ENCODE measurements around the gene SNRNP35.

SNRNP35 gene

DNA sequence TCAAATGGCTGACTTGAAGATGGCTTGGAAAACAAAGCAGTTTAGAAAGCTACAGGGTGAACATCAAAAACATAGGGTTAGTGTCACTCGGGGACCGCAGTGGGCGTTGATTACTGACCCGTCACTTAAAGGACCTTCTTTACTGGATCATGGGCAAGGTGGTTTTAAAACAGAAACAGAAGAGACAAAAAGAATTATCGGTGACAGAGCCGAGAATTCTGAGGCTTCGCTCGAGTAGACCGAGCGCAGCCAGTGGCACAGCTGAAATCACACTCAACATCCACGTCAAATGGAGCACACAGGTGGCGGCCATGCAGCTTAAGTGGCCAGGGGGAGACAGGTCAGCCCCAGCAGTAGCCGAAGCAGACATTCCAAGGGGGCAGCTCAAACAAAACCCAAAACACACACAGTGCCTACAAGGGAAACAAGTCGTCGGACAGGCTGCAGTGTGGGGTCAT is 17.3 kb downstream of the SNRNP35 start:
- Histone ChIP-seq H3K9me3 (replicated peaks; ENCODE audit: insufficient read depth, low read length) (no peaks in the 10 kb centered on the region), H3K36me3 (replicated peaks; ENCODE audit: insufficient read depth, low read length) (no peaks in the 10 kb centered on the region), H3K79me2 (ENCODE audit: low read length) (no peaks in the 10 kb centered on the region), H3K9ac (ENCODE audit: low read length) (no peak overlapping the region), H3K4me3 (ENCODE audit: low read length) (no peak overlapping the region), H4K20me1 (ENCODE audit: insufficient read depth, low read length) (no peaks in the 10 kb centered on the region), H3F3A (ENCODE audit: insufficient read depth, low read length) (no peaks in the 10 kb centered on the region), H3K27ac (ENCODE audit: low read length) (no peak overlapping the region), H3K9me2 (replicated peaks; ENCODE audit: insufficient read depth, low read length) (no peaks in the 10 kb centered on the region), H3K27me3 (replicated peaks; ENCODE audit: insufficient read depth, low read length) (no peaks in the 10 kb centered on the region), H2AFZ (ENCODE audit: low read length) (no peak overlapping the region), H3K4me2 (ENCODE audit: low read depth, low read length) (no peak overlapping the region), H3K4me1 (ENCODE audit: low read length) (no peaks in the 10 kb centered on the region)
- no peak for TF ChIP-seq EZH2 (optimal IDR thresholded peaks at IDR 0.05; ENCODE audit: low read depth, low read length)
- no peak for TF ChIP-seq EZH2phosphoT487 (IDR thresholded peaks at IDR 0.05; ENCODE audit: low read length)
- no peak for TF ChIP-seq CTCF (IDR thresholded peaks at IDR 0.05; ENCODE audit: low read length)
- no peak for DNase-seq

DNA sequence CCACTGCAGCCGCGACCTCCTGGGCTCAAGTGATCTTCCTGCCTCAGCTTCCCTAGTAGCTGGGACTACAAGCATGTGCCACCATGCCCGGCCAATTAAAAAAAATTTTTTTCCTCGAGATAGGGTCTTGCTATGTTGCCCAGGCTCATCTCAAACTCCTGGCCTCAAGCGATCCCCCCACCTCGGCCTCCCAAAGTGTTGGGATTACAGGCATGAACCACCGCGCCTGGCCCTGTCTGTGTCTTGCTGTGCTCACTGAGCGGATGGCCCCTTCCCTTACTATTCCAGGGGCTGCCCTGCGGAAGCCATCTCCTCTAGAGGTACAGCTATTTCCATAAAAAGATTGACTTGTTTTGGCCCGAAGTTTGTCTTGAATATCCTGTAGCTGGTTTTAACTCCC is 20.1 kb downstream of the SNRNP35 start:
- Histone ChIP-seq H2AFZ (ENCODE audit: low read length) (no peak overlapping the region), H3K79me2 (ENCODE audit: low read length) (no peaks in the 10 kb centered on the region), H3K4me2 (ENCODE audit: low read depth, low read length) (no peak overlapping the region), H3F3A (ENCODE audit: insufficient read depth, low read length) (no peaks in the 10 kb centered on the region), H3K9me3 (replicated peaks; ENCODE audit: insufficient read depth, low read length) (no peaks in the 10 kb centered on the region), H3K36me3 (replicated peaks; ENCODE audit: insufficient read depth, low read length) (no peaks in the 10 kb centered on the region), H3K9me2 (replicated peaks; ENCODE audit: insufficient read depth, low read length) (no peaks in the 10 kb centered on the region), H3K27me3 (replicated peaks; ENCODE audit: insufficient read depth, low read length) (no peaks in the 10 kb centered on the region), H3K4me1 (ENCODE audit: low read length) (no peaks in the 10 kb centered on the region), H4K20me1 (ENCODE audit: insufficient read depth, low read length) (no peaks in the 10 kb centered on the region), H3K9ac (ENCODE audit: low read length) (no peak overlapping the region), H3K4me3 (ENCODE audit: low read length) (no peak overlapping the region), H3K27ac (ENCODE audit: low read length) (no peak overlapping the region)
- DNase-seq, result no peak
- no peak for TF ChIP-seq CTCF (IDR thresholded peaks at IDR 0.05; ENCODE audit: low read length)
- no peak for TF ChIP-seq EZH2 (optimal IDR thresholded peaks at IDR 0.05; ENCODE audit: low read depth, low read length)
- no peak for TF ChIP-seq EZH2phosphoT487 (IDR thresholded peaks at IDR 0.05; ENCODE audit: low read length)

GRCh38 chr12:123478762-123479161 is 20.8 kb downstream of the SNRNP35 start:
- H3K27ac ChIP-seq (ENCODE audit: low read length), result no peak overlapping the region
- no peaks in the 10 kb centered on the region for H3K79me2 ChIP-seq (ENCODE audit: low read length)
- no peaks in the 10 kb centered on the region for H3K36me3 ChIP-seq (replicated peaks; ENCODE audit: insufficient read depth, low read length)
- H3K9me2 ChIP-seq (replicated peaks; ENCODE audit: insufficient read depth, low read length), result no peaks in the 10 kb centered on the region
- DNase-seq, result no peak
- H3K4me3 ChIP-seq (ENCODE audit: low read length), result no peak overlapping the region
- no peaks in the 10 kb centered on the region for H3F3A ChIP-seq (ENCODE audit: insufficient read depth, low read length)
- H3K9me3 ChIP-seq (replicated peaks; ENCODE audit: insufficient read depth, low read length), result no peaks in the 10 kb centered on the region
- H4K20me1 ChIP-seq (ENCODE audit: insufficient read depth, low read length), result no peaks in the 10 kb centered on the region
- no peaks in the 10 kb centered on the region for H3K27me3 ChIP-seq (replicated peaks; ENCODE audit: insufficient read depth, low read length)
- no peak overlapping the region for H3K4me2 ChIP-seq (ENCODE audit: low read depth, low read length)
- no peak overlapping the region for H2AFZ ChIP-seq (ENCODE audit: low read length)
- TF ChIP-seq EZH2phosphoT487 (IDR thresholded peaks at IDR 0.05; ENCODE audit: low read length) (no peak), CTCF (IDR thresholded peaks at IDR 0.05; ENCODE audit: low read length) (no peak), EZH2 (optimal IDR thresholded peaks at IDR 0.05; ENCODE audit: low read depth, low read length) (no peak)
- no peaks in the 10 kb centered on the region for H3K4me1 ChIP-seq (ENCODE audit: low read length)
- no peak overlapping the region for H3K9ac ChIP-seq (ENCODE audit: low read length)
